GM18511 (cell line): ENCODE results near the gene CBX1.
"Not testable (repeated sequence)": the region's sequence is repeated elsewhere in the genome, so short reads cannot be mapped to it uniquely, and the experiment has no call there.

Experiments
- ATAC-seq: cut with Tn5 transposase; IDR thresholded peaks from one replicate; pipeline ENCODE4 v1.9.1; 2021; ENCODE audit warnings: mild to moderate bottlenecking, moderate library complexity; ENCODE audit not compliant: unreplicated experiment

The CBX1 gene

GRCh38 chr17:48074322-48075081 lies 26.8 kb downstream of the CBX1 start:
- no peak for ATAC-seq

GRCh38 chr17:48073566-48074094 lies 27.6 kb downstream of the CBX1 start:
- not testable (repeated sequence) for ATAC-seq

DNA sequence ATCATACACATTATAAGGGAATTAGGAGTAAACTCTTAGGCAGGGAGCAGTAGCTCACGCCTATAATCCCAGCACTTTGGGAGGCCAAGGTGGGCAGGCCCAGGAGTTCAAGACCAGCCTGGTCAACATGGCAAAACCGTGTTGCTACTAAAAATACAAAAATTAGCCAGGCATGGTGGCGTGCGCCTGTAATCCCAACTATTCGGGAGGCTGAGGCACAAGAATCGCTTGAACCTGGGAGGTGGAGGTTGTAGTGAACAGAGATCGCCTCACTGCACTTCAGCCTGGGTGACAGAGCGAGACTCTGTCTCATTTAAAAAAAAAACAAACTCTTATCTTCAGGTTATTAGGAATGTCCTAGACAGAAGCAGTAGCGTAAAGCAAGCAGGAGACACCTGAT lies 28.5 kb downstream of the CBX1 start:
- not testable (repeated sequence) for ATAC-seq

- ATAC-seq: no peak
Observed at GRCh38 chr17:48071654-48072053, 29.6 kb downstream of the CBX1 start.

DNA sequence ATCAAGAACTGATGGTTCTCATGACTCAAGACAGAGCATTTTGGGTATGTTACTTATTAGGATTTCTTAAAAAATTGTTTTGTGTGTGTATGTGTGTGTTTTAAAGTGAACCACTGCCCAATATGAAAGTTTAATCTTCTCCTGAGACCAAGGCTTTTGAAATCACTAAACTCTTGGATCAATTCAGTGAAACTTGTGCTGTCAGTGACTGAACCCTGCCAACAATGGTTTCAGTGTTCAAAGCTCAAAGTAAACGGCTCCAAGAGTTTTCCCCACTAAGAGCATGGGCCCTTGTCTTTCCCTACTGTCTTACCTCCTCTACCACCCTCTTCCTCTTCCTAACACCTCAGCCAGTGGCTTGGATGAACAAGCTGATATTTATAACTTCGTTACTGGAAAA lies 31.1 kb downstream of the CBX1 start:
- ATAC-seq: no peak

DNA sequence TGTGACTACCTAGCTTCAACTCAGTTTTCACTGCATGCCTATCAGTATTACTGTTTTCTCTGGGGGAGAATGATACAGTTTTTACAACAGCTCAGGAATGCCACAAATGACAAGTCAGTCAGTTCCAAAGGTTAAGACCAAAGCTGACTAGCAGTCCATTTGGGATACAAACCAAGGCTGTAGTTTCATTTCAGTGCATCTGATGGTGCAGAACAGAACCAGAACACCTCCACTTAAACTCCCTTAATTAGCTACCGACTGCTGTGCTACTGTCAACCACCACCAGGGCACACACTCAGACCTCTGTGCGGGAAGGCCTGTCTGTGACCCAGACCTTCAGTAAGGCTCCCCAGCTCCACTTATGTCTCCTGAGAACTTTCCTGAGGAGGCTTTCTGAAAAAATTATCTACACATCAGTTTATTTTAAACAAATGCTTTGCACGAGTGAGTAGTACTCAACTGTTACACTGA lies 32.8 kb downstream of the CBX1 start:
- ATAC-seq: no peak

DNA sequence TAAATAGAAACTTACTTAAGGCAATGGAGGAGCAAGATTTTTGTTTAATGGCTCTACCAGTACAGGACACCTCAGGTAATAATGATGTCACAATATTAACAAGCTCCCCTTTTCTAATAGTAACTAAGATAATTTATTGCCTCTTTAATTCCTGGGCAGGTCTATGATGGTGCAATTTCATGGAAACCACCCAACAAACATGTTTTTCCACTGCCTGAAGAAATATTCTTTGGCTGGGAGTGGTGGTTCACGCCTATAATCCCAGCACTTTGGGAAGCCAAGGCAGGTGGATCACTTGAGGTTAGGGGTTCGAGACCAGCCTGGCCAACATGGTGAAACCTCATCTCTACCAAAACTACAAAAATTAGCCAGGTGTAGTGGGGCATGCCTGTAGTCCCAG lies 33.5 kb downstream of the CBX1 start:
- not testable (repeated sequence) for ATAC-seq

DNA sequence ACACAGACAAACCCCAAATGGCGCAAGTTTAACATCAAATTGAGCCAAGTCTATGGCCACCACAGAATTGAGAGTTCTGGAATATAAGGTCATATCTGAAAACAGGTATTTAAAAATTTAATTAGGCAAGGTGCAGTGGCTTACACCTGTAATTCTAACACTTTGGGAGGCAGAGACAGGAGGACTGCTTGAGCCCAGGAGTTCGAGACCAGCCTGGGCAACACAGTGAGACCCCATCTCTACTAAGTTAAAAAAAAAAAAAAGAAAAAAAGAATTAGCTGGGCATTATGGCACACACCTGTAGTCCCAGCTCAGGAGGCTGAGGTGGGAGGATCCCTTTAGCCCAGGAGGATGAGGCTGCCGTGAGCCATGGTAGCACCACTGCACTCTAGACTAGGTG lies 34.0 kb downstream of the CBX1 start:
- no peak for ATAC-seq

GRCh38 chr17:48066656-48067055 lies 34.6 kb downstream of the CBX1 start:
- ATAC-seq: no peak

DNA sequence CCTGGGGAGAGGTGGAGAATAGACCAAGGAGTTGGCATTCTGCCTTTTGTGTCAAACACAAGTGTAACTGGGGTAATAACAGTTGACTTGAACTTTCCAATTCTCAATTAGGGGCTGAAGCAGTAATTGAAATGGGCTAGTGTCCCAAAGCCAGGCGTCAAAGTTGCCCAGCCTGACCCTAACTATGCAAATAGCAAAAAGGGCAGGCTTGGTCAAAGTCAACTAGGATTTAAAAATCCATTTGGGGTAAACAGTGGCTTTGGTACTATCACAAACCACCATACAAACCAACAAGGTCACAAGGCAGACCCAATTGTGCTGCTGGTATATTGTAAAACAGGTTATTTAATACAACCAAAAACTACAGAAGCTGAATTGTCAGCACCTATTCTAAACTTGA lies 35.1 kb downstream of the CBX1 start:
- ATAC-seq: no peak

DNA sequence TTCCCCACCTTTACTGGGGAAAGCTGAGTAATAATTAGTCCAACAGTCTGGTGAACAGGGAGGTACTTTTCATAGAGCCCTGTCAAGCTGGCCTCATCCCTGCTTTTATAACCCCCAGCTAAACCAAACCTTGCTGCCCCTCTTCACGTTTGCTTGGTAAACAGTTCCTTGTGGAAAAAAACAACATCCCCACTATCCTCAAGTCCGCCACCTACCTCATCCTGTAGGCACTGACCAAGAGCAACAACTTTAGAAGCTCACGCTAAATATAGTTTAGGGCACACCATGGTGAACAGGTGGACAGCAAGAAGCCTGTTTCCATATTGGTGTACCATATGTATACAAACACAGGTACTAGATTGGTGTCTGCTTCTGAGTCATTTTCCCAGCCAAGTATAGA lies 36.6 kb downstream of the CBX1 start:
- ATAC-seq: no peak

- ATAC-seq: no peak
Observed at GRCh38 chr17:48062273-48062672, 39.0 kb downstream of the CBX1 start.

DNA sequence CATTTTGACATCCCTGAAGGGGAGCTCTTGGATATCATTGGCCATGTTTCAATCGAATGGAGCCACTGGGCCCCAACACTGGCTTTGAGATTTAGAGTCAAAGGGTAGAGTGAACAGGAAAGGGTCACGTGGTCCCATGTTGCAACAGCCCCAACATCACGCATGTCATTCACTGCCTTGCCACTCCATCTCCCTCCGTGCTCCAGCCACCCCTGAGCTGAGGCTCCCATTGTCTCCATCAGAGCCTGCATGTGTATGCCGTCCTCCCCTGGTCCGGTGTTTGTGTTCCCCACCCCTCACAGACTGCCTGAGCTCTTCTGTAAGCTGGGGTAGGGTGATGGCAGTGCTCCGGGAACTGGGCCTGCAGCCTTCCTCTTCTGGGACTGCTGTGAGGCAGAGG lies 41.0 kb downstream of the CBX1 start:
- ATAC-seq: no peak

DNA sequence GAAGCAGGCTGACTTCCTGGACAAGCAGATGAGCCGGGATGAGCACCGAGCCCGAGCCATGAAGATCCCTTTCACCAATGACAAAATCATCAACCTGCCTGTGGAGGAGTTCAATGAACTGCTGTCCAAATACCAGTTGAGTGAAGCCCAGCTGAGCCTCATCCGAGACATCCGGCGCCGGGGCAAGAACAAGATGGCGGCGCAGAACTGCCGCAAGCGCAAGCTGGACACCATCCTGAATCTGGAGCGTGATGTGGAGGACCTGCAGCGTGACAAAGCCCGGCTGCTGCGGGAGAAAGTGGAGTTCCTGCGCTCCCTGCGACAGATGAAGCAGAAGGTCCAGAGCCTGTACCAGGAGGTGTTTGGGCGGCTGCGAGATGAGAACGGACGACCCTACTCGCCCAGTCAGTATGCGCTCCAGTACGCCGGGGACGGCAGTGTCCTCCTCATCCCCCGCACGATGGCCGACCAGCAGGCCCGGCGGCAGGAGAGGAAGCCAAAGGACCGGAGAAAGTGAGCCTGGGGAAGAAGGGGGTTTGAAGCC lies 42.1 kb downstream of the CBX1 start:
- ATAC-seq: no peak

DNA sequence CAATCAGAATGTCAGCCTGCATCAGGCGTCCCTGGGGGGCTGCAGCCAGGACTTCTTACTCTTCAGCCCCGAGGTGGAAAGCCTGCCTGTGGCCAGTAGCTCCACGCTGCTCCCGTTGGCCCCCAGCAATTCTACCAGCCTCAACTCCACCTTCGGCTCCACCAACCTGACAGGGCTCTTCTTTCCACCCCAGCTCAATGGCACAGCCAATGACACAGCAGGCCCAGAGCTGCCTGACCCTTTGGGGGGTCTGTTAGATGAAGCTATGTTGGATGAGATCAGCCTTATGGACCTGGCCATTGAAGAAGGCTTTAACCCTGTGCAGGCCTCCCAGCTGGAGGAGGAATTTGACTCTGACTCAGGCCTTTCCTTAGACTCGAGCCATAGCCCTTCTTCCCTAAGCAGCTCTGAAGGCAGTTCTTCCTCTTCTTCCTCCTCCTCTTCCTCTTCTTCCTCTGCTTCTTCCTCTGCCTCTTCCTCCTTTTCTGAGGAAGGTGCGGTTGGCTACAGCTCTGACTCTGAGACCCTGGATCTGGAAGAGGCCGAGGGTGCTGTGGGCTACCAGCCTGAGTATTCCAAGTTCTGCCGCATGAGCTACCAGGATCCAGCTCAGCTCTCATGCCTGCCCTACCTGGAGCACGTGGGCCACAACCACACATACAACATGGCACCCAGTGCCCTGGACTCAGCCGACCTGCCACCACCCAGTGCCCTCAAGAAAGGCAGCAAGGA lies 42.7 kb downstream of the CBX1 start:
- ATAC-seq: no peak

DNA sequence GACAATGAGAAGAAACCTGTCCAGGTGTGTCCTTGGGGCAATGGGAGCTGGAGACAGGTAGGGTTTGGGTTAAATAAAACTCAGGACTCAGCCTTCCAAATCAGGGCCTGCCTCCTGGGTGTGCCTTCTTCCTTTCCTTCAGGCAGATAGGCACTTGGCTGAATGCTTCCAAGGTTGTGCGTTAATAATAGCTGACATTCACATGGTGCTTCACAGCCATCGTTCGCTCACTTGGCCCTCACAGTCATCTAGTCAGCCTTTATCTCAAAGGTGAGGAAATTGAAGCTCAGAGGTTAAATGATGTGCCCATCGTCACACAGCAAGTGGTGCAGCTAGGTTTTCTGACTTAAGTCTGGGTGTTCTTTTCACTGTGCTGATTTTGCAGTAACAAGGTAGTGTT lies 43.7 kb downstream of the CBX1 start:
- no peak for ATAC-seq

DNA sequence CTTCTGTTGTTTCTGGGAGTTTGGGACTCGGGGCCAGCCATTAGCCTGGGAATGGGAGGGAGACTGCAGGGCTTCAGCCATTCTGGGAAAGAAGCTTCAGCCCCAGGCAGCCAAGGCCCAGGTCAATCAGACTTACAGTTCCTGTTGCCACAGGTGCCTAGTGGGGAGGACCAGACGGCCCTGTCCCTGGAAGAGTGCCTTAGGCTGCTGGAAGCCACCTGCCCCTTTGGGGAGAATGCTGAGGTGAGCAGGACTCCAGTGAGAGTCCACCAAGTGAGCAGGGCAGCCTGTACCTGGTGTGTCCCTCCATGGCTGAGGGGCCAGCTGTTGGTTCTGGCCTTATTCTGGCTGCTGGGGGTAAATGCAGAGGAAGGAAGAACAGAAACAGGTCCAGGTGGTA lies 44.4 kb downstream of the CBX1 start:
- ATAC-seq: no peak

DNA sequence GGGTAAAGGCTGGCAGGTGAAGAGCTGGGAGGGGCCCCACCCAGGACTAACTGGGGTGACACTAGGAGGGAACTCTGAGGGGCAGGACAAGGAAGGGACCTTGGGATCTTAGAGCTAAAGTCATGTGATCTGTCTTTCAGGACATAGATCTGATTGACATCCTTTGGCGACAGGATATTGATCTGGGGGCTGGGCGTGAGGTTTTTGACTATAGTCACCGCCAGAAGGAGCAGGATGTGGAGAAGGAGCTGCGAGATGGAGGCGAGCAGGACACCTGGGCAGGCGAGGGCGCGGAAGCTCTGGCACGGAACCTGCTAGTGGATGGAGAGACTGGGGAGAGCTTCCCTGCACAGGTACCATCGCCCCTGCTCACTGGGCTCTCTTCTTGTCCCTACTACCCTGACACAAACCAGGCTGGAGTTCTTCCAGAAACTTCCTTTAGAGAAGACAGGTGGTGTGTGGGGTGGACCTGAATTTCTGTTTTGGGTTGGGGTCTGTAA lies 45.0 kb downstream of the CBX1 start:
- ATAC-seq: no peak

GRCh38 chr17:48055531-48056245 lies 45.6 kb downstream of the CBX1 start:
- ATAC-seq: no peak

- no peak for ATAC-seq
Observed at GRCh38 chr17:48054238-48055185, 46.8 kb downstream of the CBX1 start.
